CD4-positive, alpha-beta T cell treated with Interleukin-21 for 1 hour (primary cell): Measurements from ENCODE around the gene BAZ2B.
"Not testable (repeated sequence)": the region's sequence is repeated elsewhere in the genome, so short reads cannot be mapped to it uniquely, and the experiment has no call there.

Experiments used
- DNase-seq: peaks from one replicate; pipeline ENCODE4 v3.0.0-alpha.2; 2020

Gene BAZ2B

DNA sequence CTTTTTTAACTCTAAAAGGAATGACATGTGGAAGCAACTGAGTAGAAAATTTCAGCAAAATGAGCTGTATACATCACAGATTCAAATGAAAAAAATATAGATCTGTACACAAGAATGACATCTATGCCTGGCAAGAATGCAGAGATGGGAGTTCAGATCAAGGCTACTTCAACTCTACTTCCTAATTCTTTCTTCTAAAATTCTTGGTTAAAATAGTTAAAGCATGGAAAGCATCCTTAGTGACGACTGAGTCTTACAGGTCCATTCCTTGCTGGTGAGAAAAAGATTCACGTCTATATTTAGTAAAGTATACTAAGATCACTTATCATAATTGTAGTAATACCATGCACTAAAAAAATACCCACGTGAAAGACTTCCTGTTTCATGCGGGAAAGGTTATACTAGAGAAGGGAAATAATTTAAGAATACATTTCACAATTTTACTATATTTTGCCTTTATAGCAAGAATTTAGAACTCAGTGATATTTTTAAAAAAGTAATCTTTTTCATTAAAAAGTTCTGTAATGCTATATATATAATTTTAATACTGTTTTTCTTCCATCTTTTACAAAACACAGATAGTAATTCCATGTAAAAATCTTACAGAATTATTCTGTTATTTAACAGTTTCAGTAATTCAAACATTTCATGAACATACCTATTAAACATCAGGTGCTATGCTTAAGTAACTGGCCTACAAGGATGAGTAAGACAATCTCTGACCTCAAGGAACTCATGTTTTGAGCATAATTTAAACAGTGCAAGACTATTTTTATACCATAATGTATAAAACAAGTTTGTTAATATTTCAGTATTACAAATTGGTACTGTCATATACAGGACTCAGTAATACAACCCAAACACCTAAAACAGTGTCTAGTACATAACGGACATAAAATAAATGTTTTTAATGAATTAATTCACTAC is 159.6 kb downstream of the BAZ2B start:
- DNase-seq = no peak

DNA sequence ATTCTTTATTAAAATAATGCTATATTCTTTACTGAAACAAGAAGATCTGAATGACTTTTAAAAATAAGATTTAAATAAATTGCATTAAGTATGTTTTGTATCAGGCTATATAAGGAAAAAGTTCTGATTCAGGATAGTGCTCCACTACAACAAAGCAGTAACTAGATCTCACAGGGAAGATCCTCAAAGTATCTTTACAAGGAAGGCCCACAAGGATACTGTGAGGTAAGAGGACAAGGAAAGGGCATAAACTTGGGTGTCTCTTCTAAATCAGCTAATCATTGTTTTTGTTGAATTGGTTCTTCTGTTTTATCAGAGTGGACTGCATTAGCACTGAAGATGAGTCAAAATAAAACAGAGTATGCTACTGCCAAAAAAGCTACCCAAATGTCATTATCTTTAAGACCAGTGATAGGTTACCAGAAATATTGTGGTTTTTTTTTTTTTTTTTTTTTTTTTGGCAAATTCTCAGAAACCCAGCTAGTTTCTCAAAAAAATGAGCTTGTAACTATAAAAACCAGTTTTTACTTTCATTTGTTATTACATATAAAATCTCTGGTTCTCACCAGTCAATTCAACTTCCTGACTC is 160.9 kb downstream of the BAZ2B start:
- DNase-seq = no peak

DNA sequence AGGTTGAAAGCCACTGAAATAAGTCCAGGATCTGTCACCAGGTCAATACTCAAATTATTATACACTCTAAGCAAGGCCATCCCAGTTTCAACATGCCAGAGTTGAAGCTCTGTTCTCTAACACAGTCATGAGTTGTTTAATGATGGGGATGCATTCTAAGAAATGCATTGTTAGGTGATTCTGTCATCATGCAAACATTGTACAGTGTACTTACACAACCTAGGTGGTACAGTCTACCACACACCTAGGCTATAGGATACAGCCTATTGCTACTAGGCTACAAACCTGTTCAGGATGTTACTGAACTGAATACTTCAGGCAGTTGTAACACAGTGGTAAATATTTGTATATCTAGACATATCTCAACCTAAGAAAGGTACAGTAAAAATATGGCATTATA is 162.2 kb downstream of the BAZ2B start:
- no peak for DNase-seq

DNA sequence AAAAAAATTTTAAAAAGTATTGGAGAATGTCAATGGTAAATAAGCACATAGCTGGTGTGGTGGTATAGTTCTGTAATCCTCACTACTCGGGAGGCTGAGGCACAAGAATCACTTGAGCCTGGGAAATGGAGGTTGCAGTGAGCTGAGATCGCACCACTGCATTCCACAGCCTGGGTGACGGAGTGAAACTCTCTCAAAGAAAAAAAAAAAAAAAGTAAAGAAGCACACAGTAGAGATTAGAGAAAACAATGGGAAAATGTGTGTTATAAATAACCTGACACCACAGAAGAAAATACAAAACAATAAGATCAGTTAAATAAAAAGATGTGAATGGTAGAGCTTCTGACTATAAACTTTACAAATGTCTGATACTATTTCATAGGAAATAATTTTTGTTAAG is 166.2 kb downstream of the BAZ2B start:
- no peak for DNase-seq

DNA sequence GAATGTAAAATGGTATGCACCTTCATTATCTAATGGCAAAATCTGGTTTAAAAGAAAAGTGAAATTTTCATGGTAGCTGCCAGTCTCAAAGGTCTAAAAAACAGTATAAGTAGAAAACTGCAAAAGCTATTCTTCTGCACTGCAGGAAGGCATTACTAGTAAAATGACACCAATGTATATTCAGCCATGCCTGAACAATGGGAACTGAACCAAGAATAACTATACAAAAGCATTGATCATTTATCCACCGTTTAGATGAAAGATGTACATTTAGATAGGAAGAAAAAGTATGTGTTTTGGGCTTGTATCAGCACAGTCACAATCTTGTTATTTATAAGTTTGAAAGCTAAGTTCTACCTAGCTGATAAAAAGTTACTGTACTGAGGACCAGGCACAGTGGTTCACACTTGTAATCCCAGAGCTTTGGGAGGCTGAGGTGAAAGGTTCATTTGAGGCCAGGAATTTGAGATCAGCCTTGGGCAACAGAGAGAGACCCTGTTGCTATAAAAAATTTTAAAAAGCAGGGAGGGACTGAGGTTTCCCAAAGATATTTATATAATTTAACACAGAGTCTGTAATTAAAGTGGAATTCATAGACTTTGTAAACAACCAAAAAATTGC is 166.7 kb downstream of the BAZ2B start:
- no peak for DNase-seq

DNA sequence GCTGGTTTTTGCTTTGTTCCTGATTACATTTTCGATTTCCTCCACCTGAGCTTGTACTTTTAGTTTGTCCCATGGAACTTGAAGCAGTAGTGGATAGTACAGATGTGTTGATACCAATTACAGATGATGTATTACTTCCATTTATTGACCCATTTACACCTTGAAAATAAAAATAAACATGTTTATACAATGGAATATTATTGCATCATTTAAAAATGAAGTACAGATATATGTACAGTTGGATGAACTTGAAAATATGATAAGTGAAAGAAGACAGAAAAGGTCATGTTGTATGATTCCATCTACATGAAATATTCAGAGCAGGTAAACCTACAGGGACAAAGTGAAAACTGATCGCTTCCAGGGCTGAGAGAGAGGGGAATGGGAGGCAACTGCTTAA is 169.5 kb downstream of the BAZ2B start:
- DNase-seq = no peak

DNA sequence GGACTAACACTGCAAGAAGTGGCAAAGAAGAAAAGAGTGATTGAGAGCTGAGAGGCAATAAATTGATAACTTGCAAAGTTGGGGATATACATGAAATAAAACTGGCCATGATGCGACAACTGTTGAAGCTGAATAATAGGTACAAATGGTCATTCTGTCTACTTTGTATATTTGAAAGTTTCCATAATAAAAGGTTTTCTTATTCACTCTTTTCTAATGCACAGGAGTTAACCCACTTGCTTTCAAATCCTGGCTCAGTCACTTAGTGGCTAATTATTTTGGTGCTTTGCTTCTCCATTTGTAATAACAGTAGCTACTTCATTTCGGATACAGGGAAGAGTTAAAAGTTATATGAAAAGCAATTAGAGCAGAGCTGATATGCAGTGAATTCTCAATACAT is 170.1 kb downstream of the BAZ2B start:
- no peak for DNase-seq

DNA sequence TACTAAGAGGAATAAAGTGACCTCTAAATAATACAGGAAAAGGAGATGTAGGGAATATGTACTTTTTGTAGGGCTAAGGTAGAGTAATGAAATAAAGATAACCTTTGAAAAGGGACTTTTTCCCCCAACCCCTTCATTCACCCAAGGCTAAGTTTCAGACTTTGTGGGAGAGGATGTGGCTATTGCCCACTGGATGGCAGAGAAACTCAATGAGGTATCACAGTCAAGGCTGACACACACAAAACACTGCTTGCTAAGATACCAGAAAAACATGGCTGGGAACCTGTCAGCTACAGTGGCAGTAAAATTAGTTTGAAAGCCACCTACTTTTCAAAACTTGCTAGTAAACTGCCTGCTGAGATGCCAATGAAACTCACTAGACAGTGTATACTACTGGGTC is 171.0 kb downstream of the BAZ2B start:
- no peak for DNase-seq

DNA sequence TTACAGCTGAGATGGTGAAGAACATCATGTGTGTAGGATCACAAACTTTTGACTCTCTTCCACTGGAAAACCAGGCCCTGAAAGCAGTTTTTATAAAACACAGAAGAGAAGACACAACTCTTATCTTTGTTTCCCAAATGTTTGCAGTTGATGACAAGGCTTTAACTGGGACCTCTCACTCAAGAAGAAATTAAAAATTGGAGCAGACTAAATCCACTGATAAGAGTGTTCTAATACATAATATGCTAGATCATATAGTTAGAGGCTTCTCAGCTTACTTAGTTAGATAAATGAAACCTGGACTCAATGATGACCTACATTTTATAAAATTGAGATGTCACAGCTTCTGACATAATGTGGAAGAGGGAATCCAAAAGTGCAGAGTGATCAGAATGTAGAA is 171.6 kb downstream of the BAZ2B start:
- no peak for DNase-seq

DNA sequence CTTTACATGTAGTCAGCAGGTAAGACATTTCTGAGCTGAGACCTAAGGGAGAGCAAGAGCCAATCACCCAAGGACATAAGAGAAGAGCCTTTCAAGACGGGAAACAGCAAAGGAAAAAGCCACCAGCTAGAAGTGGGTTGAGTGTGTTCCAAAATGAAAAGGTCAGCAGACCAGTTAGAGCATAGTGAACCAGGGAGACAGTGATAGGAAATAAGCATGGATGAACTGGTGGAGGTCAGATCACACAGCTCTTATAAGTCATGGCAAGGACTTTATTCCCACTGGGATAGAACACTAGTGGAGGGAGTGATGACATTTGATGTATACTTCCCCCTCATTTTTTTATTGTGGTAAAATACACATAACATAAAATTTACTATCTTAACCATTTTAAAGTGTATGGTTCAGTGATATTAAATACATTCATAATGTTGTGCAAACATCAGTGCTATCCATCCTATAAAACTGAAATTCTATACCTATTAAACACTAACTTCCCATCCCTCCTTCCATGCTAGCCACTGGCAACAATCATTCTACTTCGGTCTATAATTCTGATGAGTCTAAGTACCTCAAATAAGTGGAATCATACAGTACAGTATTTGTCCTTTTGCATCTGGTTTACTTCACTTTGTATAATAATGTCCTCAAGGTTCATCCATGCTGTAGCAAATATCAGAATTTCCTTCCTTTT is 174.0 kb downstream of the BAZ2B start:
- DNase-seq = no peak

DNA sequence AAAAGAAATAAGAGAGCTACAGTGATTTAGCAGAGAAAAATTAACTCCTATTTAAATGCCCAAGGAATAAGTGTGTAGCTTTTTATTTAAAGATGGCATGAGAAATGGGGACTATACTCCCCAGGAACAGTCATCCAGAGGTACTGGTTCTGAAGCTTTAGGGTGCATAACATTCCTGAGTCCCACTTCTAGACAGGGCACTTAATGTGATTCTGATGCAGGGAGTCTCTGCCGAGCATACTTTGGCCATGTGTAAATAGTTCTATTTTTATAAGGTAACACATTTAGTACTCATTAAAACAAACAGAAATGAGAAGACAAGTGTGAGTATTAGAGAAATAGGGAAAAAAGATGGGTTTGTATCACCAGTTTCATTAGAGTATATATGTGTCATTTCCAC is 175.2 kb downstream of the BAZ2B start:
- DNase-seq = no peak

DNA sequence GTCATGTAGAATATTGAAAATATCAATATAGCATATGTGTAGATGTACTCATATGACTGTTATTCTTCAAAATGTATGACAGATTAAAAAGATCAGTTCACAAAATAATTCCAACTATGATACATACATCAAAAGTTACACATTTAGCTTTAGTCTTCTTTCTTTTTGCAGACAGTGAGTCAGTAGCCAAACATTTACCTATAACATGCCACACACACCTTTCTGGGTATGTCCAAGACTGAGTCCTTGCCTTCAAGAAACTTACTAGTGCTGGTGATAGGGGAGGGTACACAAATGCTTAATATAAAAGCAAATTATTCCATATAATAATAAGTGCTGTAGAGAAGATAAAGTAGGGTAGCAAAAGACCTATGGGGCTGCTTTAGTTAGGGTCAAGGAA is 176.9 kb downstream of the BAZ2B start:
- no peak for DNase-seq

DNA sequence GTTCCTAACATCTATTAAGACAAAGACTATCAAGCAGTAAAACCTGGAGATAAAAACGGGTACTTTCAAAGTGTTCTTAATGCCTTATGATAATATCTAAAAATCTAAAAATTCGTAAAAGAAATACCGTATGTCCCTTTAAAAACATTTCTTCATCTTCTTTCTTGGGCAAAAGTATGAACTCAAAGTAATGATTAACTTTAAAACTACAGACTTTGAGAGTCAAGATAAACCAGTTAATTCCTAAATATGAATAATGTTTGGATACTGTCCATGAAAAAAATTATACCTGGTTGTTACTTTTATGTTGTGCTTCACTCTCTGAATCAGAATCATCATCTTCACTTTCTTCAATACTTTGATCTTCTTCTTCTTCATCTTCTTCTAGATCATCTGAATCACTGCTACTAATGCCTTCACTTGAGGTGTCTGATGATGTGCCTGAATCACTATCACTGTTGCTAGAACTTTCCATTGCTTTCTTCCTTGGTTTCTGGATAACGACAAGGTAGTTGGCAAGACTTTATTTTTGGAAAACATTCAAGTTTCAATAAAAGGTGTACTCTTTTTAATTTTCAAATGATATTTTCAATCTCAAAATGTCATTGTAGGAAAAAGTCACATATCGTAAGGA is 177.5 kb downstream of the BAZ2B start:
- DNase-seq = no peak

DNA sequence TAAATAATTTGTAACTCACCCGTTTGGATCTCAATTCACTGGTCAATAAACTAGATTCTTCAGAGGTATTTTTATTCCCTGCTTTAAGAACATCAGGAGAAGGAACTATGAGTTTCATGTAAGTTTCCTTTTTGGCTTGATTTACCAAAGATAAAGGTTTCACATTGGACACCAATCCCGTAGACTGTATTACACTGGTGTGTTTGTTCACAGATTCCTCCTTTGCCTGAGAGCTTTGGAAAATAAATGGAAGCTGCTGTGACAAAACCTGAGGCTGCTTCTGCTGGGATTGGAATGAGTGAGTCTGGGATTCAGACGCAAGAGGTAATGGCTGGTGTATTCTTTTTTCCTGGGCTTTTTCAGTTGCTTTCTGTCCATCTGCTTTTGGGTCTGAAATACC is 178.1 kb downstream of the BAZ2B start:
- DNase-seq = no peak

DNA sequence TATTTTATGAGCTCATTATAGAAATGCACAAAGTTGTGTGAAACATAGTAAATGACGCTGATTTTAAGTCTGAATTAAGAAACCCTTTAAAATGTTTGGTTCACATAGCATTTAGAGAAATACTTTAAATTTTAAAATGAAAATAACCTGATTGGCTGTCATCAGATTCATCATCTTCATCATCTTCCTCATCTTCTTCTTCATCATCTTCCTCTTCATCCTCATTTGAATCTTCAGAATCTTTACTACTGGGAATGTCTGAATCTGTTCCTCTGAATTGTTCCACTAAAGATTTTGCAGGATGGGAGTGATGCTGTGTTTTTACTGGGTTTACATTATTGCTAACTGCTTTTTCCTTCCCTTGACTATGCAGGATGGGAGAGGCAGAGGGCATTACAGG is 183.7 kb downstream of the BAZ2B start:
- no peak for DNase-seq

DNA sequence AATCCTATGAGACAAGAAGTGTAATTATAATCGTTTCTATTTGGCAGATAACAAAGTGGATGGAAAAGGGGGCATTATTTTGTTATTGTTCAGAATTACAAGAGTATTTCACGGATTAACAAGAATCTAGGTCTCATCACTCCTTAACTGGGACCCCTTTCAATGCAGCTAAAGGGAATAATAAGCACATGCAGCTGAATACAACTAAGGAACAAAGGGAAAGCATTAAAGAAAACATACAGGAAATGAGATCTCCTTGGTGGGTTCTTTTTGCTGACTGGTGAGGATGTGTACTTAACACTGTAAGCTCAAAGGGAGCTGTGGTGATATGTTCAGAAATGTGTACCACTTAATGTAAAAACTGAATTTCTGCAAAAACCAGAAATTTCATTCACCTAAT is 189.3 kb downstream of the BAZ2B start:
- no peak for DNase-seq

DNA sequence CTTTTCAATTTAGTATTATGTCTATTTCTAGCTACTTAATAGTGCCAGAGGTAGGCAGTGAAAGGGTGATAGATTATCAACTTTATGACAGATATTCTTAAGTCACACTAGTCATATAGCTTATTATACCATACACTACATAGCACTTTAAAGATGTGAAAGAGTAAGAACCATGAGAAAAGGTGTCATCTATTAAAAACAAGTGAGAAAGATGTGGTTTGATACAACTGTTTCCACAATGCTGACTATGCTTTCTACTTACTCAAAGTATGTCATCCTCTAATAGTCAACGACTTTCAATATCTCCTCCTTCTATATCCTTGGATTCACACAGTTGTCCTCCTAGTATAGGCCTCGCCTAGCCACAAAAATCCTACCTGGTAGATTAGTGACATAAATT is 196.9 kb downstream of the BAZ2B start:
- DNase-seq = no peak

DNA sequence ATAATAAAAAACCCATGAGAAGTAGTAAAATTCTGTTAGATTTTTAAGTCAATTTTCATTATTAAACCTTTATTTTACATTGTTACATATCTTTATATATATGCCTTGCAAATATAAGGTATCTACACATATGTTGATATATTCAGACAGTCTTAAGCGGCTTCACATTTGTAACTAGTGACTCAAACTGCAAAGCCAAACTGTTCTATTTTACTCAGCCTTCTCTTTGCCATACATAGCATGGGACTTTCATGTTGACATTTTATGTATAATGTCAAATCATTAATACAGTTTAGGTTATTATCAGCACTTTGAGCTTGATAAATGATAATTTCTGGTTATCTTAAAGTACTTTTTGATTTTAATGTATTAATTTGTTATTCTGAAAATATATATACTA is 204.9 kb downstream of the BAZ2B start:
- DNase-seq = no peak

DNA sequence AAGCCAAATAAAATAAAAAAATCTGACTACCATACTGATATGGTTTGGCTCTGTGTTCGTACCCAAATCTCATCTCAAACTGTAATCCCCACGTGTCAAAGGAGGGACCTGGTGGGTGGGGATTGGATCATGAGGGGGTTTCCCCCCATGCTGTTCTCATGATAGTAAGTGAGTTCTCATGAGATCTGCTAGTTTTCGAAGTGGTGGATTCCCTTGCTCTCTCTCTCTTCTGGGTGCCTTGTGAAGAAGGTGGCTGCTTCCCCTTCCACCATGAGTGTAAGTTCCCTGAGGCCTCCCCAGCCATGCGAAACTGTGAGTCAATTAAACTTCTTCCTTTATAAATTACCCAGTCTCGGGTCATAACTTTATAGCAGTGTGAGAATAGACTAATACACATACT is 206.1 kb downstream of the BAZ2B start:
- no peak for DNase-seq

DNA sequence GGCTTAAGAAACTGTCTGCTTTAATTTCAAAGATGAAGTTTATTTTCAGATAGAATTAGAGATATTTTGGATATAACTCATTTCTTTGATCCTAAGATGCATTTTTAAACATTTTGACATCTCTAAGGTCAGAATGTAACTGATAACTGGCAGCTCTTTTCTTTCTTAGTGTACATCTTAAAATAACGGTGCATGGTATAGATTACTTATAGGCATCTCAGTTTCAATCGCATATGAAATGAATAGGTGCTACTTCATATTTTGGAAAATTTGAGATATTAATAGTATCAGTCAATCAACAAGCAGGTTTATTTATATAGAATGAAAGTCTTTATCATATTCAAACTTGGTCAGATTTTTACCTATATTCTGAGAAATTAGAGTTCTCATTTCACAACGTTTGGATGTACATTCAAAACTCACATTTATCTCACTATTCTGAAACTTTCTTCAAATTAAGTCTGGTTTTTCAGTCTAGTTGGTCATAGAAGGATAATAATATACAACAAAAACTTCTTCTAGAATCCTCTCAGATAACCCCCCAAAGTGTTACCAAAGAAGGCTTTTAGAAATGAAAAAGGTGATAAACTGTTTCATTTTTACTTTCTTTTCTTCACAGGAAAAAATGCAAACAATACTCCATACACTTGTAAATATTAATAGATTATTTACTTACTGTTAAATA is 207.1 kb downstream of the BAZ2B start:
- DNase-seq = no peak

DNA sequence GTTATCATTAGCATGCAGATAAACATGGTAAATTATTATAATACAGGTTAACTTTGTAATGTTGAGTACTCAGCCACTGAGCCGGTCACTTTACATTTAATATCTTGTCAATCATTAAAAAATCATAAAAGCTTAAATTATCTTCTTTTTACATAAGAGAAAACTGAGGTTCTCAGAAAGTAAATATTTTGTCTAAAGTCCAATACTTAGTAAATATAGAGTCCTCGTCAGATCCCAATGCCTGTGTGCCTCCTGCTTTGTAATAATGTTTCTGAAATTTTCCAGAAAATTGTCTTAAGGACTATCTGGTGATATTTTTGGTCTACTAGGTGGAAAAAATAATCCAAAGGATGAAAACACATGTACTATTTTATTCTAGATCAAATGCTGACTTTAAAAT is 213.6 kb downstream of the BAZ2B start:
- DNase-seq = no peak

DNA sequence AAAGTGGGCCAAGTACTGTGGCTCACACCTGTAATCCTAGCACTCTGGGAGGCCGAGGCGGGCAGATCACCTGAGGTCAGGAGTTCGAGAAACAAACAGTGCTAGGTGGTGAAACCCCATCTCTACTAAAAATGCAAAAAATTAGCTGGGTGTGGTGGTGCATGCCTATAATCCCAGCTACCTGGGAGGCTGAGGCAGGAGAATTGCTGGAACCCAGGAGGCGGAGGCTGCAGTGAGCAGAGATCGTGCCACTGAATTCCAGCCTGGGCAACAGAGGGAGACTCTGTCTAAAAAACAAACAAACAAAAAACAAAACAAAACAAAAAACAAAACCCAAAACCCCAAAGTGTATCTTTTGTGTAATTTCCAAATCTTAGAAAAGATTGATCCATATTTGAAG is 214.2 kb downstream of the BAZ2B start:
- not testable (repeated sequence) for DNase-seq
